ENCODE data around the gene TCFL5.

Gene TCFL5

DNA sequence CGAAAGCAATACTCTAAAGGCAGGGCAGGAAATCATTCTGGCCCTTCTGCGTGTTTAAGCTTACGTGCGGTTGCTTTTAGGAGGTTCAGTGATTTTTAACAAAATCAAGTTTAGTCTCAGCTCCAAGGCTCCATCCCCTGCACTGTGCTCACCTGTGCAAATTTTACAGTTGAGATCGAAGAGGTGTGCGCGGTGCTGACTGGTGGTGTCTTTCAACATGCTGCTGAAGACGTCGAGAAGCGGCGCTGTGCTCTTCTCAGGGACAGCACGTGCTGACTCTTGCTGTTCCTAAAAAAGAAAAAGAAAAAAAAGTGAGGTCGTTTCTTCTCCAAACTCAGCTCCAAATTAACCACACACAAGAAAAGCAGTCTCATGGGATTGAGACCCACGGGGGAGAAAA is 32.6 kb upstream of the TCFL5 start:
- no peak for DNase-seq

DNA sequence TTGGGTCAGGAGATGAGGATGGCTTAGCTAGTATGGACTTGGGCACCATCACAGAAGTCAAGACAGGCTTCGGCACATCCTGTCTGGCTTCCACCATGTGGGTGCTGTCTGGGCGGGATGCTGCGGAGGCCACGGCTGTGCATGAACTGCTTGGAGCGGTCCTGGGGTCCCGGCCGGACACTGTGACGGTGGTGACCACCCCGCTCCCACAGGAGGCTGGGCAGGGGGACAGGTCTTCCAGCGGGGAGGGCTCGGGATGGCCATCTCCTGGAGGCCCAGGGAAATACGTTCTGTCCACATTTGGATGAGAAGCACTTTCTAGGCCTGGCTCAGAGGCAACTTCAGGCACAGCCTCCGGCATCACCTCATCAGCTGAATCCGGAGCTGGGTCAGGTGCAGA is 32.1 kb upstream of the TCFL5 start:
- no peak for DNase-seq

DNA sequence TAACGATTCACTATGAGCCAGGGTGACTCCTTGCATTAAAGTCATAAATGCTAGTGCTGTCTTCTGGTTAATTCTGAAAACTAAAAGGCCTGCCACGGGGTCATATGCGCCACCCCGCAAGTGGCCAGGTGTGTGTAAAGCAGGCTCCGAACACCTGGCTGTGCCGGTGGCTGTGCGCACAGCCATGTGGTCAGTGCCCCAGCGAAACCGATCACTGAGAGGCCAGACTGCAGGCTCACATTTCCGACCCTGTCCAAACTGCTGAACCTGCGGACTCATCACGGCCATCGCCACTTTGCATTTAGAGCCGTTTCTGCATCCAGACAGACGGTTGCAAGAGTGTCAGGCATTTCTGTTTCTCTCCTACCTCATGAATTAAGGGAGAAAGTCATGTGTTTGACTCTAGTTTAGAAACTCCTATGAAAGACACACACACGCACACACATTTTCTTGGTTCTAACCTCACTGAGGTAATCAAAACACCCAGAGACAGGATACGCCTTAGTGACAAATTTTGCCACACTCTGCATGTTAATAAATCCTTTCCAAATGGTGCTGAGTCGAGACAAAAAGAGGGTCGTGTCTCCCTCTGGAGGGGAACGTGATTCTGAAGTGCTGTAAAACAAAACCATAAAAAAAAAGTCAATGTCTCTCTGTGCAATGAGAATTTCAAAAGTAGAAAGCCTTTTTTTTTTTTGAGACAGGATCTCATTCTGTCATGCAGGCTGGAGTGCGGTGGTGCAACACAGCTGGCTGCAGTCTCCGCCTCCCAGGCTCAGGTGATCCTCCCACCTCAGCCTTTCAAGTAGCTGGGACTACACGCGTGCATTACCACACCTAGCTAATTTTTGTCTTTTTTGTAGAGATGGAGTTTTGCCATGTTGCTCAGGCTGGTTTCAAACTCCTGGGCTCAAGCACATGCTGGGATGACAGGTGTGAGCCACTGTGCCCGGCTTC is 31.0 kb upstream of the TCFL5 start:
- no peak for DNase-seq

DNA sequence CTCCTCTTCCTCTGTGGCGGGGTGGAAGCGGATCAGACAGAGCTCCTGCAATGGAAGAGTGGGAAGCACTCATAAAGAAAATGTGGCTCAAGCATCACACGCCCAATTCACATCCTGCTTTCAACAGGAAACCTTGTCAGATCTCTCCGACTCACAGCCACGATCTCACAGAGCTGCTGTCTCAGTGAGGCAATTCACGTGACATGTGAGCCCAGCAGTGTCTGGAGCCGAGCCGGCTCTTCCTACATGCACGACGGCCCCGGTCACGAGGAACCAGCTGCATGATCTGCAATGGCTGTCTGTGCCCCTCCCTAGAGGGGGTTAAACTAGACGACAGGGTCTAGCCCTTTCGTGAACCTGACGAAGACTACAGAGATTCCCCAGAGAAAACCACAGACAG is 29.5 kb upstream of the TCFL5 start:
- DNase-seq, result no peak

DNA sequence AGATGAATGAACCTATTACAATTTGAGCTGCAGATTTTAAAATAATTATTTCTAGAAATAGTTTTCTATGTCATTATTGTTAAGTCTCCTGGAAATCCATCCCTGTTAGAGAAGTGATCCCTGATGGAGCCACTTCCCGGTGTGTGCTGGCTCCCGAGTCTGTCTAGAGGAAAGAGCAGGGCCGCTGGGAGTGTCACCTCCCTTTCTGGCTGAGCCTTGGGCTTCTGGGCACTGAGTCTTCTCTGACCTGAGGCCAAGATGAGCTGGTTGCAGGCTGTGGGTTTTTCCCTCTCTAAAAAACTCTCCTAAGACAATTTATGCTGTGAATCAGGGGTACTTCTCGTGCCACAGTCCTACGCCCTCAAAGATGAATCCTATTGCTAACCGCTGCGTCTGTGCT is 28.8 kb upstream of the TCFL5 start:
- DNase-seq, result no peak

DNA sequence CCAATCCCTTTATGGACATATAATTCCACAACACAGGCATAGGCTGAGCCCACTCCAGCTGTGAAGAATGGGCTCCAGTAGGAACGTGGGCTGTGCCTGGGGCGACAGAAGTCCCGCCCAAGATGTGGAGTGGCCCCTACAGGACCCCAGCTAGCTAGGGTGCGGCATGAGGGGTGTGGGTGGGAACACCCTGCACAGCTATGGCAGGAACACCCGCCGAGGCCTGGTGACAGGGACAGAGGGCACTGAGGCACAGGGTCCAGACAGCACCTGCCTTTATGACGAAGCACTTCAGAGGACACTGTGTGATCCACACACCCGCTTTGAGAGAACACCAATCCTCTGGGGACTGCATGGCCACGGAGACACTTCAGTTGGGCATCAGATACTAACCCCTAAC is 28.2 kb upstream of the TCFL5 start:
- DNase-seq, result no peak

DNA sequence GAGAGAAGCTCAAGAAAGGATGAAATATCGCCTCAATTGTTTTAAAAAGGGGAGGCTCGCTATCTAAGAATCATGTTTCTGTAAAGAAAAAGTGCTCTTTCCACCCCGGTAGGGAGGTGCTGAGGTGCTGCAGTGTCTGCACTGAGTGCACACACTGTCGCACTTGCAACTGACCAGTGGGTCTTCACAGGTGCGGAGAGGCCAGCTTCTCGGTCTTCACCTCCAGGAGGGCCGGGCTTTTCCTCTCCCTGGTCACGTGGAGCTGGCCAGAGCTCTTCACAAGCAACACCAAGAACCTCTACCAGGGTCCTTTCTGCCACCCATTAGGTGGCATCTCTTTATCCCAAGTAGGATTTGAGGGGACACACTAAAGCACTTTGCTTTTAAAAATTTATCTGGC is 27.8 kb upstream of the TCFL5 start:
- DNase-seq, result no peak

DNA sequence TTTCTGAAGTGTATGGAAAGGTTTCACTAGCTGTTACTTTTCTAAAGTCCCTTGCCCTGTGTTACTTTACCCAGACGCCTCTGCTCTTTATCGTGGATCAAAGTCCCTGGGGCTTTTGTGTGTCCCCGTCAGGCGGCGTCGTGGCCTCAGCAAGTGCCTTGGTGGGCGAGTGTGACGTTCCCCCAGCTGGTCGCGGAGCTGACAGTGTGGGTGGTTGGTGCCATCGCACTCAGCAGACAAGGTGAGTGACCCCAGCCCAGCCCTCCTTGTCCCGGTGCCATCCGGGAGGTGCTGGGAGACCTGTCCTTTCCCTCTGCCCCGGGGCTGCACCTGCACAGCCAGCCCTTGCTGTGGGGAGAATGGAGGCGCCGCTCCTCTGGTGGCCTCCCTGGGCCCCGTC is 27.3 kb upstream of the TCFL5 start:
- DNase-seq, result no peak

DNA sequence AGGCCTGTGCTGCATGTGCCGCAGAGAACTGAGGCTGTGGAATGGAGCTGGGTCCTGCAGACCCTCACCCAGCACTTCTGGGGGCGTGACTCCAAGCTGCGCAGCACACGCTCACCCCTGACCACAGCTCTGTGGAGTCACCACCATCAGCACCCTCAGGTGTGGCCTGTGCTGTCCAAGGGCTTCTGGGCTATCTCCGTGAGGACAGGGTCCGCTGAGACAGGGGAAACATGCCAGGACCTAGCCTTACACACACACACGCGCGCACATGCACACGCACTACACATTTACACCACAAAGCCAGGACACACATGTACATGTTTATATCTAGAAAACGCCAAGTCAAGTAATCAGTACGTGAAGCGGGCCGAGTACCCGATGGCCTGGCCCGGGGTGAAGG is 26.8 kb upstream of the TCFL5 start:
- DNase-seq, result no peak

DNA sequence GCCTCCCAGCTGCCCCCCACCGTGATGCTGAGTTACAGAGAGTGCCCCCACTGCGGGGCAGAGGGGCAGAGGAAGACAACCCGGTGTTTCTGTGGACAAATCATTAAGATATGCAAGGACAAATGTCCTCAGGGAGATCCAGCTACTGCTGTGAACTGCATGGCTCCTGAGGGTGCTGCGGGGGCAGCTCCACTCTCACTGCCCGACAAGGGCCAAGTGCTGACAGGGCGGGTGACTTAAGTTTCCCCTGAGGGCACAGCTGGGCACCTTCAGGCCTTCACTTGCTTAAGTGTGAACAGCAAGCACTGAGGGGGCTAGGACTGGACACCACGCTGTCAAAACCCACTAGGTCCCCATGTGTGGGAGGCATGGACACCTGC is 26.2 kb upstream of the TCFL5 start:
- no peak for DNase-seq

DNA sequence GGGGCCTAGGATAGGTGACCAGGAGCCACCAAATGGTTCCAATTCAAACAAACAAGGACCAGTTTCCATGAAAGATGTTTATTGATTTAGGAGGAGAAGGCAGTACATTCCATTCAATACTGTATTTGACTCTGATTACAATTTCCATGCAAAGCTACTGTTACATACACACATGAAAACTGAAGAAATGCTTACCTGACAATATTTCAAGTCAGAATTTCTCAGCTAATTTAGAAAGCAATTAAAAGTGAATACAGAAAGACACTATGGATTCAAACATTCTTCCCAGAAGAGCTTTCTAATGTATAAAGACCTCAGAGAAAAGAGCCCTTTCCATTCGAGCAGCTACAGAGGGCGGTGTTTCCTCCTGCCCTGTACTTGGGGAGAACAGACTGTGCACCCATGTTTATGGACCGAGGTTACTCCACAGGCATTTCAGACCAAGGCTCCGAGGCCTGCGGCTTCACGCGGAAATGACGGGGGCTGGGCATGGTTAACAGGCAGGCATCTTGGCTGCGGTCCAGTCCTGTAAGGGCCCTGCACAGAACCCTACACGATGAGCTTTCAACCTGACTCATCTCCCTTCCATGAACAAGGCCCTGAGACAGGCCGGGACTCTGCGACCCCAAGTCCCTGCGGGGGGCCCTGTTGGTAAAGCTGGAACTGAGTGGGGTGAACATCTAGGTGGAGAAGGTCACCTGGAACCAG is 25.7 kb upstream of the TCFL5 start:
- peak; percentile 79 for DNase-seq

DNA sequence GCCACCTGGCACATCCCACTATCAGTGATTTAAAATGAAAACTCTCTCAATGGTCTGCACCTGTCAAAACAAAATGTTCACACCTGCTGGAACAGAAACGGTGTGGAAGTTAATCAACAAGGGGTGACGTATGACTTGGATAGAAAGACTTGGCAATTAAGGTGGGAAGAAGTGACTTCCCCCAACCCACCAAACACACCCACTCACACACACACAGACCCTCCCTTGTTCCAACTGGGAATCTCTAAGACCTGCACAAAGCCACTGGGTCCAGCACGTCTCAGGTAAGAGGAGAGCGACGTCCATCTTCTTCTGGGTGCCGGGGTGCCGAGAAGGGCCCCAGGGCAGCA is 25.1 kb upstream of the TCFL5 start:
- DNase-seq, result peak; percentile 71

DNA sequence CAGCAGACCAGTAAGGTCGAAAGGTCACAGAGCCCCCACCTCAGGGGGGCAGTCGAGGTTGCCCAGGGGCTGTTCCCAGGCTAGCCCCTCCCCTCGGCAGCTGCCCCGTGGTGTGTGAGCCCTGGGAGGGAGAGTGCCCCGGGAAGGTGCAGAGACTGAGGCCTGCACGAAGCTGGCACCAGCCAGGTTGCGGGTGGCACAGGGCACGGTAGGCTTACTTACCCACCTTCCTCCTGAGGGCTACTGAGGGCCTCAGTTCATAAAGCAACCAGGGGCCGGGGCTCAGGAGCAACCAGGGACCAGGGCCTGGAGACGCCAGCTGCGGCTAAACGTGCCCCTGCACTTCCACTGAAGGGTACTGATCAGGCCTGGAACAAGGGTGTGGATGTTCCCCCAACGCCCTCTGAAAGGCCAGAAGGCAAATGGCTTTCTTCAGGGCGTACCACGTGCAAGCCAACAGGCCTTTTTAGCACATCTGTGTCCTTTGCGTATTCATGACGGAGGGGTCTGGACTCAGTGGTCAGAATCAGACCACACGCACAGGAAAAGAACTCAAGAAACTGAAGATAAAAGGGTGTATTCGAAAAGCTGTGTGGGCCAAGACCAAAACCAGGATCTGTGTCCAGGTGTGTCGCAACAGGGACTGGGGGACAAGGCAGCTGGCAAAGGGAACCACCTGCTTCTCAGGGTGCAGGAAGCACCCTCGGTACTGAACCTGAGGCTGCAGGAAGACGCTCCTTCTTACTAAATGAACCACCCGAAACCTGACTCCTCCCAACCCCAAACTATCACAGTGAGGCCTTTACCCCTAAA is 24.5 kb upstream of the TCFL5 start:
- DNase-seq, result no peak

DNA sequence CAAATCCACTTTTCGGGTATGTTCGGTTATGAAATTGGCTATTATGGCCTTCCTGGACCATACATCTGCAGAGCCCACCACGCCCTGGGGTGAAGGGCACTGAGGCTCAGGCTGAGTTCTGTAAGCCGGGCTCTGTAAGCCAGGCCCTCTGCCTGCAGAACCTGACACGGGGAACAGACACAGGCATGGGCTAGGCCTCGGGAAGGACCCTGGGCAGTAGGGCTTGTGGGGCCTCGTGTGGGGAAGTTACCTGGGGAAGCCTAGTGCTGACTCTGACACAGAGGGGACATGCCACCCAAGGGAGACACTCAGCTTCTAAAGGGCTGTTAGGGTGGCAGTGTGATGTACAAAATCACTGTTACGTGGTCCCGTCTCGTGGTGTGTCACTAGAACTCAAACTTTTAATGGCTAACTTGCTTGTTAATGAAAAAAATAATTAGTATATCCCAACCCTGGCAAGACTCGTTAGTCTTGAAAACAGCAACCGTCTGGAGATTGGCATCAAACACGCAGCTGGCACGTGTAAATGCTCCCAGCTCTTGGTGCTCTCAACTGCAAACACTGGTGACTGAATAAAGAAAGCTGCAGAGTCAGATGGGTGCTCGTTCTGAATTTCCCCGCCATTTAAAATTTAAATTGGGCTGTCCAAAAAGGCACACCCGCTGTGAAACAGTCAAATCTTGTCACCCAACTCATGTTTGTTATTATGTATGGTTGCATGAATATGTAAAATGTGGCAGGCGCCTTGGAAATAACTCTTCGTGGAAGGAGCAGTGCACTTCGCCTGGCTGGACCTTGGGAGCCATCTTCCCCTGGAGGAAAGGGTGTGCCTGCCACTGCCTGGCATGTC is 23.6 kb upstream of the TCFL5 start:
- DNase-seq, result no peak

DNA sequence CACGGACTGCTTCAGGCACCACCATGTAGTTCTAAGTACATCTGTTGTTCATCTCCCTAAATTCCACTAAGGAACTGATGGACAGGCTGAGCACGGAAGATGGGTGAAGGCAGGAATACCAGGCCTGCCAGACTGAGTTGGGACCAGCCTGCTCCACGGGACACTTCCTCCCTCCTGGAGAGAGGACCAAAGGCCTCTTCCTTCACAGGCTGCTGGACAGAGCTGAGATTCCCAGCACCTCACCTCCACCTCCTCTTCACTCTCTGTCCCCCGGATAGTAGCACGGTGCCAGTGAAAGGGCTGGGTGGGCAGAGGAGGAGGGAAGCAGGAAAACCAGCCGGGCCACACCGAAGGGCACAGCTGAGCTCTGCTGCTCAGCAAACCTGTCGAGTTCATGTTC is 22.9 kb upstream of the TCFL5 start:
- DNase-seq, result no peak

DNA sequence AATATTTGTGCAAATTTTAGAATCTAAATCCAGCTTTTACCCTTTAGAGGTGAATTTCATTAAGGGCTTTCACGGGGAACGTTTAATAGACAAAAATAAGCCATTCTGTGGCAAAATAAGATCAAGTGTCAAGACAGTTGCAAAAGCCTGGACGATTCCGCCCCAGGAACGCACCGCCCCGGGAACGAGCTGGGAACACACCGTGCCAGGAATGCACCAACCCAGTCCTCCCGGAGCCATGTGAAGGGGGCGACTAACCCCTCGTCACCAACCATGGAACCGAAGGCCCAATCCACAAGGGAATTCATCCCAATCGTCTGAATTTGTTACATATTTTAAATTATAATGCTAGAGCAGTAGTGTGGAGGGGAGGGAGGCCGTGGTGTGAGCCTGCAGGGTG is 20.8 kb upstream of the TCFL5 start:
- DNase-seq, result no peak

DNA sequence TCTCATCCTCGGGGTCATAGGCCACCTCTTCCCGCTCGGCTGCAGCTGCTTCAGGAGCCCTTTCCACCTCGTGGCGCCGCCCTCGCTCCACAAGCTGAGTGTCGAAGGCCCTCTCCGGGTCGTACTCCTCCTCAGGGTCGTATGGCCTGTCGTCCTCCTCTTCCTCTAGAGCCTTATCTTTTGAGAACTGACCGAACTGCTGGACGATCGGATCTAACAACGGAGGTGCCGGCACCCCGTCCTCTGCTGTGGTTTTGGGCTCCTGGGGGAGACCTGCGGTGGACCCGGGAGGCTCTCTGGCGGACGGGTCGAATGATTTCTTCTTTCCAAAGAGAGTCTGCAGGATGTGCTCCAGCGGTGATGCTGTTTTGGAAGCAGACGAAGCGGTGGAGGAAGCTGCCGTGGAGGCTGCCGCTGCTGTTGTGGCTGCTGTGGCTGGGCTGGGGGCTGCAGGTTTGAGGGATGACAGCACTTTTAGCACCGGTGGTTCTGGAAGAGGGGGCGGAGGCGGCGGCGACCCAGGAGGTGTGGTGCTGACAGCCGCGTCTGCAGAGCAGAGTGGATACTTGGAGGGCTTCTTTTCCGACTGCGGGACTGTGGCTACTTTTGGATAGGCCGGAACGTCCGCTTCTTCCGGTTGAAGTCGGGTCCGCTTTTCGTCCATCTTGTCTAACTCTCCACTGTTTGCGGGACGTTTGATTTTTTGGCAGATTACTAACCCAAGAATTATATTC is 20.2 kb upstream of the TCFL5 start:
- no peak for DNase-seq

DNA sequence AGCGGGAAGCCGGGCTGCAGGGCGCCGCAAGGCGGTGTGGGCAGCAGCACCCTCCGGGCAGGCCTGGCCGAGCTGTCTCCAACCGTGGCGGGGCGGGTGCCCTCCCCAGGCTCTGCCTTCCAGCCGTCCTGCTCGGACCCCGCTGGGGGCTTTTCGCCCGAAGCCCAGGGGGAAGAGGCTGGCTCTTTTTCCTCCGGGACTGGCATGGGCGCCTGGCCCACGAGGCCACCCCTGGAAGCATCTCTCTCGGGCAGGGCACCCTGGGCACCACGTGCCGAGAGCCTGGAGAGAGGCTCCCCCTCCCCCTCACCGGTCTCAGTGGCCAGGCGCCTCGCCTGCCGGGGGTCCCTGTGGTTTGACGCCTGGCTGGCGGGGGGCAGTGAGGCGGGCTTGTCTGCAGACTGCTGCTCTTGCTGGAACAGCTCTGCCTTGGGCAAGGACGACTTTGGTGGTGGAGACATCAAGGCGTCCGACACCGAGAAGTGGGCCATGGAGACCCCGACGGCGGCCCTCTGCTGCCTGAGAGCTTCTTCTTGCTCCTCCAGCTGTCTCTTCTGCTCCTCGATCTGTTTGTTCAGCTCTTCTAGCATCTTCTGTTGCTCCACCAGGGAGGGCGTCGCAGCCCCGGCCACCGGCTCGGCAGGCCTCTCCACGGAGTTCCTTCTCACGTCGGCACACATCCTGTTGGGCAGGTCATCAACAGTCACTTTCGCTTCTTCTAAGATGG is 19.5 kb upstream of the TCFL5 start:
- no peak for DNase-seq

DNA sequence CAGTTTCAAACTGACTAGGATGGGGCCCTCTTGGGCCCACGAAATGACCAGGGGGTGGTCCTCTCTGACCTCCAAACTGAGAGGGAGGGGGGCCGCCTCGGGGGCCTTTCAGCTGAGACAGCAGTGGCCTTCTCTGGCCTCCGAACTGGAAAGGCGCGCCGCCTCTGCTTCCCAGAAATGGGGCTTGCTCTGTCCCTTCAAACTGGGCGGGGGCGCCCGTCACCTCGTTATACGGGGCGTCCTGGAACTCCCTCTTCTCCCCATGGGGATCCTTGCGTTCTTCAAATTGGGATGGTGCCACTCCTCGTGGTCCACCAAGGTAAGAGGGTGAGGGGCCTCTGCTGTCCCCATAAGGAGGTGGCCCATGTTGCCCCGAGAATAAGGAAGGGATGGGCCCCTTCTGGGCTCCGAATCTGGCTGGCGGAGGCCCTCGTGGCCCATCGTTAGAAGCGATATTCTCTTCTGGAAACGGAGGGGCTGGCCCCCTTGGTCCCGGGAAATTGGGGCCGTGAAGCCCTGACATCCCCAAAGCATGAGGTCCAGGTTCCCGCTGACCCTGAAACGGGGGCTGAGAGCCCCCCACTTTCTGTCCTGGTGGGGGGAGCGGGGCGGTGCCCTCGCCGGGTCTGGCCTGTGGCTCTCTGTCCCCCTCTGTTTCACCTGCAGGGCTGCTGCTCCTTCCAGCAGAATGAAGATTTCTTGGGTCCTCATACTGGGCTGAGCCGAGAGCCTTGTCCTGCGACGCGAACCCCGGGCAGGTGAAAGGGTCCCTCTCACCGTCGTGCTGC is 18.7 kb upstream of the TCFL5 start:
- no peak for DNase-seq
